H1 (cell line): ENCODE measurements around the gene MTF2. TPM values are rescaled to one million over a fixed set of nuclear protein-coding genes. Genes with fewer than 3 reads are reported as not detected.

ENCODE experiments used
- BACH1 ChIP-seq: IDR thresholded peaks from 2 replicates; pipeline ENCODE4 v1.6.1; 2012; ENCODE audit warnings: low read length, improper control_type of control experiment
- CHD2 ChIP-seq: IDR thresholded peaks from 2 replicates; pipeline ENCODE4 v1.6.1; 2012; ENCODE audit warnings: low read length, improper control_type of control experiment
- CTBP2 ChIP-seq: IDR thresholded peaks from 2 replicates; pipeline ENCODE4 v1.7.0; 2011; ENCODE audit warnings: borderline replicate concordance, mild to moderate bottlenecking, moderate library complexity, mixed read lengths, low read length; ENCODE audit not compliant: insufficient read depth, insufficient read length
- EZH2 ChIP-seq: fragments of 200-600 bp; sonication (generic); IDR thresholded peaks from 2 replicates; pipeline ENCODE4 v1.7.1; 2012; ENCODE audit warnings: low read depth, mild to moderate bottlenecking, moderate library complexity, low read length, inconsistent platforms; ENCODE audit not compliant: severe bottlenecking
- SRF ChIP-seq: IDR thresholded peaks from 2 replicates; pipeline ENCODE4 v1.6.1; 2011; ENCODE audit warnings: mild to moderate bottlenecking, low read depth, low read length, moderate library complexity
- YY1 ChIP-seq: IDR thresholded peaks from 2 replicates; pipeline ENCODE4 v1.6.1; 2011; ENCODE audit warnings: low read depth, mild to moderate bottlenecking, low read length
- polyA plus RNA-seq, 7 experiments: library from polyadenylated mRNA; depleted of rRNA in 3 of 7; stranded (reverse) in 5 of 7; unstranded in 2 of 7; fragments of >200 nt in 5 of 7; fragments of 200-250 nt in 2 of 7; gene quantifications; 1 replicate in 5 of 7; 2 replicates in 1 of 7; 4 replicates in 1 of 7; pipeline versions ENCODE4 v1.2.1 to v1.2.3, GENCODE V29; 2011 to 2013; ENCODE audit warnings: missing spikeins in 2 of 7, mixed read lengths in 2 of 7
- total RNA-seq: library from RNA; stranded (reverse); fragmentation: NEBNext Ultra II Directional; extraction: Animal tissue kit (Norgen Biotek cat#: 25700); gene quantifications from 2 replicates; pipeline ENCODE4 v1.2.1, GENCODE V29; 2021
- TF ChIP-seq, protein P1 (sequence below): IDR thresholded peaks from 2 replicates; pipeline ENCODE4 v1.6.1; 2012; ENCODE audit warnings: inconsistent platforms

MTF2 gene
- total and polyA plus RNA-seq, 2 of the 8 experiments (the other 6 are each of a cell fraction or from before 2014, with no cell fraction given): 72.1 to 102 TPM

GRCh38 chr1:93087532-93087931, 8.4 kb downstream of the MTF2 start (continued):
- TF ChIP-seq CTBP2 (no peak), BACH1 (no peak), SRF (no peak), EZH2 (no peak), YY1 (no peak), CHD2 (no peak)
- TF ChIP-seq, protein P1, sequence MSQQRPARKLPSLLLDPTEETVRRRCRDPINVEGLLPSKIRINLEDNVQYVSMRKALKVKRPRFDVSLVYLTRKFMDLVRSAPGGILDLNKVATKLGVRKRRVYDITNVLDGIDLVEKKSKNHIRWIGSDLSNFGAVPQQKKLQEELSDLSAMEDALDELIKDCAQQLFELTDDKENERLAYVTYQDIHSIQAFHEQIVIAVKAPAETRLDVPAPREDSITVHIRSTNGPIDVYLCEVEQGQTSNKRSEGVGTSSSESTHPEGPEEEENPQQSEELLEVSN: no peak
